Measurements from ENCODE around the gene LILRA6.
A peak's percentile ranks its signal among the peaks of the same experiment; 100 is the strongest.

GRCh38 chr19:54209058-54209810 lies 33.4 kb downstream of the LILRA6 start:
- peak in 1 of 2 experiments; percentile 28; a peak in 1 of 4 replicates for TF ChIP-seq POLR2A (IDR thresholded peaks at IDR 0.05; ENCODE audit: insufficient read depth in 1 of 2, low read depth in 2 of 2, low read length in 2 of 2)
- TF ChIP-seq RAD51 (IDR thresholded peaks at IDR 0.05; ENCODE audit: borderline replicate concordance), result no peak
- TF ChIP-seq ZBTB43 (CRISPR knock-in tag; conservative IDR thresholded peaks at IDR 0.05), result no peak
- TF ChIP-seq CTCF (CRISPR knock-in tag; IDR thresholded peaks at IDR 0.05), result no peak
- no peak for TF ChIP-seq MEF2D (CRISPR knock-in tag; IDR thresholded peaks at IDR 0.05)
- no peak for TF ChIP-seq XBP1 (CRISPR knock-in tag; IDR thresholded peaks at IDR 0.05)
- no peak for TF ChIP-seq ZZZ3 (CRISPR knock-in tag; IDR thresholded peaks at IDR 0.05; ENCODE audit: borderline replicate concordance)

All from HepG2 (cell line).